ENCODE measurements around the gene NFAT5.

DNA sequence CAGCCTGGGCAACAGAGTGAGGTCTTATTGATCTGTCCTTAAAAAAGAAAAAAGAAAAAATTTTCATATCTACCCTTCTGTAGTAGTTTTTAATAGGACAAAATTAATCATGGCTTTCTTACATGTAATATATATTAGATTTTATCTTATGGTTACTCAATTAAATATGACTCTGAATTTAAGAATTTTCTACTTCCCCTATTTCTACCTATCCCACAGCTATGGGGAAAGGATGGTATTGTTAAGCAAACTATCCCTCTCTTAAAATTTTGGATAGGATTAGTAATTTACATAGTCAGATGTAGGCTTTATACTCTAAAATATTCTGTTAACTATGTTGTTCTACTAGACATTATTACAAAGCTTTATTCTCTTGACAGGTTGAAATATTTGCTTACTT, 98.1 kb downstream of the NFAT5 start:
- TF ChIP-seq, protein P1, sequence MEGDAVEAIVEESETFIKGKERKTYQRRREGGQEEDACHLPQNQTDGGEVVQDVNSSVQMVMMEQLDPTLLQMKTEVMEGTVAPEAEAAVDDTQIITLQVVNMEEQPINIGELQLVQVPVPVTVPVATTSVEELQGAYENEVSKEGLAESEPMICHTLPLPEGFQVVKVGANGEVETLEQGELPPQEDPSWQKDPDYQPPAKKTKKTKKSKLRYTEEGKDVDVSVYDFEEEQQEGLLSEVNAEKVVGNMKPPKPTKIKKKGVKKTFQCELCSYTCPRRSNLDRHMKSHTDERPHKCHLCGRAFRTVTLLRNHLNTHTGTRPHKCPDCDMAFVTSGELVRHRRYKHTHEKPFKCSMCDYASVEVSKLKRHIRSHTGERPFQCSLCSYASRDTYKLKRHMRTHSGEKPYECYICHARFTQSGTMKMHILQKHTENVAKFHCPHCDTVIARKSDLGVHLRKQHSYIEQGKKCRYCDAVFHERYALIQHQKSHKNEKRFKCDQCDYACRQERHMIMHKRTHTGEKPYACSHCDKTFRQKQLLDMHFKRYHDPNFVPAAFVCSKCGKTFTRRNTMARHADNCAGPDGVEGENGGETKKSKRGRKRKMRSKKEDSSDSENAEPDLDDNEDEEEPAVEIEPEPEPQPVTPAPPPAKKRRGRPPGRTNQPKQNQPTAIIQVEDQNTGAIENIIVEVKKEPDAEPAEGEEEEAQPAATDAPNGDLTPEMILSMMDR (IDR thresholded peaks at IDR 0.05) = no peak
- TF ChIP-seq POLR2A (IDR thresholded peaks at IDR 0.05) = no peak
